ENCODE results near the gene INSYN2B. TPM values are rescaled to one million over a fixed set of nuclear protein-coding genes. Genes with fewer than 3 reads are reported as not detected.

Gene INSYN2B
- total RNA-seq, 1 experiment from 2014 or later: not detected

DNA sequence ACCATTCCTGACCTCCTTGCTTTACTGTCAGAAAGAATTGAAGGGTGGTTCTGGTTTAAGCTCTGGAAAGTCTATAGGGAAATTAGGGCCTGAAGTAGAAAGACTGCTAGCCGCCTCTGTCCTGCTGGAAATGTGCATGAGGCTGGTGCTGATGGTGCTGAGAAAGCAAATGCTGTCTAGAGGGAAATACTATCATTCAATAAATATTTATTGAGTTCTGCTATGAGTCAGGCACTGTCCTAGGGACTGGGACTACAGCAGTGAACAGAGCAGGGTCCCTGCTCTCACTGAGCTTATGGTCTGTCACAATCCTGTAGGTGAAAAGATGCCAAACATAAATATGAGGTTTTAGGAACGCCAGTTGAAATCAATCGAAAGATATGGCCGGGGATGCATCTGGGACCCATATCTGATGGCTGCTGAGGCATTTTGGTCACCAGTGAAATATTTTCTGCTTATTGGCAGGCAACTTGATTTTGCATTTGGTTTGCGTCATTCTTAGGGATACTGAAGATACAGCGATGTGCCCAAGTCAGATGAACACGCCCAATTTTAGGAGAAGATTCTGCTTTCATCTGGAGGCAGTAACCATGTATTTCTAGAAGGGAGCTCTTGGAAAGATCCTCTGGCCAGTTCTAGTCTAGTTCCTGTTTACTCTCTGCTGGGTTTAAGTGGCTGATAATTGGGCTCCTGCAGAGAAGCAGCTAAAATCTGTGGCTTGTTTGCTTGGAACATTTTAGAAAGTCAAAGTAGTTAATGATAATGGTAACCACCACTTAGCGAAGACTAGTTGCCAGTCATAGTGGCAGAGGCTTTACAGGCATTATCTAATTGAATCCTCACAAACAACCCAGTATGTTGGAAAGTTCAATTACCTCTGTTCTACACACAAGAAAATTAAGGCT is 73.3 kb downstream of the INSYN2B start:
- in situ Hi-C loops (cut with HindIII; ENCODE audit: low sequenced_read_pairs): no loop called here
- no peak for DNase-seq (ENCODE audit: low spot score)

DNA sequence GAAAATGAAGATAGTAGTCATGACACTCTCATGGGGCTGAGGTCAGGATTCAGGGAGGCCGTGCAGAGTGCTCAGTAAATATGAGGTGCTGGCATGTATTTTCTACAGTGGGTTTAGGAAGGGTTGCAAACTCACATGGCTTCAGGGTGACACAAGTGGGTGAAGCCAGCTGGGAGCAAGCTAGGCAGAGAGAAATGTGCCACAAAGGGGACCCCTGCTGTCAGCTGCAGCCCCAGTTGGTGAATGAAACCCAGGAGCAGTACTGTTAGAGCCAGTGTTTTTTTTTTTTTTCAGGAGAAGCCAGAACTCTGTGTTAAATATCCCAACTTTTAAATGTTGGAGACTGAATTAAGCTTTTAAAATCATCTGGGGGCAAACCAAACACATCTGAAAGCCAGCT is 75.3 kb downstream of the INSYN2B start:
- no peak for DNase-seq (ENCODE audit: low spot score)
- in situ Hi-C loops (cut with HindIII; ENCODE audit: low sequenced_read_pairs): no loop called here

DNA sequence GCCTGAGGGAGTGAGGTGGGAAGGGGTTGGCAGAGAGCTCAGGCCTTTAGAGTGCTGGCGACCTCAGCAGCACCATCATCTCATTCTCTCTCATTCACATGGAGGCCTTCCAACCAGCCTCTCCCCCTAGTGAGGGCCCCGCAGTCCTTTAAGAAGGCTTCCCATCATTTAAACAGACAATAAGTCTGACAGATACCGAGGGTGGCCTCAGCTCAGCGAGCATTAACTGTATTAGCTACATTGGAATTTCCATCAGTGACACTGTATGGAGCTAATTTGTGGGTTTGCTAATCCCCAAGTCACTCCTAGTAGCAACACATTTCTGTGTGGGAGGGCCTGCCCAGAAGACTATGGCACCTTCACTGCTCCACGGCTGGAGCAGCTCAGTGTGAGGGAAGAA is 75.8 kb downstream of the INSYN2B start:
- DNase-seq (ENCODE audit: low spot score): no peak
- in situ Hi-C loops (cut with HindIII; ENCODE audit: low sequenced_read_pairs): no loop called here

- no peak for DNase-seq (ENCODE audit: low spot score)
- in situ Hi-C loops (cut with HindIII; ENCODE audit: low sequenced_read_pairs): no loop called here
Measured at GRCh38 chr5:169904059-169904458, 76.2 kb downstream of the INSYN2B start.

DNA sequence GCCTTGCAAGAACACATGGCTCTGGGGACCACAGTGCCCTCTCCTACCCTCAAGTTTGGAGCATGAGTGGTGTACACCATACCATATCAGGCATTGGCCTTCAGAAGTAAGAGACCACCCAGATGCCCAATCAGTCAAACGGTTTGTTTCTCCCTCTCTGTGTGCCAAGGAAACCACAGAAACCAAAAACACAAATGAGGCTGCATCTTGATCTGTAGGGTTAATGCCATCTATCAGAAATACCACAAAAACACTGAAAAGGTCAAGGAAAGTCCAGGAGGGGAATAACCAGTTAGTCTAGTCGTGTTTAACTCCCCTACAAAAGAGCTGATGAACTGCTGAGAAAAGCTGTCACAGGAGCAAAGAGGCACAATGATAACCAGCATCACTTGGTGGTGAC is 78.4 kb downstream of the INSYN2B start:
- in situ Hi-C loops (cut with HindIII; ENCODE audit: low sequenced_read_pairs): no loop called here
- DNase-seq (ENCODE audit: low spot score): no peak

GRCh38 chr5:169897481-169897880 is 82.8 kb downstream of the INSYN2B start:
- no peak for DNase-seq (ENCODE audit: low spot score)
- in situ Hi-C loops (cut with HindIII; ENCODE audit: low sequenced_read_pairs): no loop called here

GRCh38 chr5:169895926-169896325 is 84.4 kb downstream of the INSYN2B start:
- peak; percentile 35 for DNase-seq (ENCODE audit: low spot score)
- in situ Hi-C loops (cut with HindIII; ENCODE audit: low sequenced_read_pairs): no loop called here

DNA sequence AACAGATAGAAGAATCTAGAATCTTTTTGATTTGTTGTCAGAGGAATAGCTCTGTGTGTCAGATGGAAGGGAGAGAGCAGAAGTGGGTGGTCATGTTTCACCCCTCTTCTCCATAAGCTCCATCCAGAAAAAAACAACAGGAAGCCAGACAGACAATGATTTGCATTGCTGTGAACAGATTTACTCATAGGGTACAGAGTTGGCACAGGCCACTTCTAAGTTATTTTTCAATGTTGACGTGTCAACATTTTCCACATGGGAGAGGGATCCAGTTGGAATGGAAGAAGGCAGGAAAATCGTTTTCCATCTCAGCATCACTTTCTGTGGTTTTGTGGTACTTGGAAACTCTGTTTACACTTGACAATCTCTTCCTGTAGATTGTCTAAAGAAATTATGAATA is 86.7 kb downstream of the INSYN2B start:
- DNase-seq (ENCODE audit: low spot score): no peak

GRCh38 chr5:169893010-169893409 is 87.3 kb downstream of the INSYN2B start:
- in situ Hi-C loops (cut with HindIII; ENCODE audit: low sequenced_read_pairs): no loop called here
- no peak for DNase-seq (ENCODE audit: low spot score)

More for the DNA sequence above, 86.7 kb downstream of the INSYN2B start:
- in situ Hi-C loops (cut with HindIII; ENCODE audit: low sequenced_read_pairs): no loop called here

DNA sequence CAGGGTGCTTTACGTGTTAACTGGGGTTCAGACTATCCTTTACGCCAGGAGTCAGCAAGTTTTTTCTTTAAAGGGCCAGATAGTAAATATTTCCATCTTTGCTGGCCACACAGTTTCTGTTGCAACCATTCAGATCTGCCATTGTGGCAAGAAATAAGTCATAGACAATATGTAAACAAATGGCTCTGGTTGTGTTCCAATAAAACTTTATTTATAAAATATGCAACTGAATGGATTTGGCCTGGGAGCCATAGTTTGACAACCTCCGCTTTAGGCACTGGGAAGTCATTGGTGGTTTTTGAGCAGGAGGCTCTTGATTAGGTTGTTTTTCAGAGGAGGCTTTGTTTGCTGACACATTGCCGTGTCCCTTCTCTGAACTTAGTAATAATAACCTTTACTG is 90.7 kb downstream of the INSYN2B start:
- in situ Hi-C loops (cut with HindIII; ENCODE audit: low sequenced_read_pairs): no loop called here
- no peak for DNase-seq (ENCODE audit: low spot score)

- DNase-seq (ENCODE audit: low spot score): no peak
- in situ Hi-C loops (cut with HindIII; ENCODE audit: low sequenced_read_pairs): no loop called here
Measured at GRCh38 chr5:169886677-169887076, 93.6 kb downstream of the INSYN2B start.

GRCh38 chr5:169886033-169886432 is 94.3 kb downstream of the INSYN2B start:
- no peak for DNase-seq (ENCODE audit: low spot score)
- in situ Hi-C loops (cut with HindIII; ENCODE audit: low sequenced_read_pairs): no loop called here

DNA sequence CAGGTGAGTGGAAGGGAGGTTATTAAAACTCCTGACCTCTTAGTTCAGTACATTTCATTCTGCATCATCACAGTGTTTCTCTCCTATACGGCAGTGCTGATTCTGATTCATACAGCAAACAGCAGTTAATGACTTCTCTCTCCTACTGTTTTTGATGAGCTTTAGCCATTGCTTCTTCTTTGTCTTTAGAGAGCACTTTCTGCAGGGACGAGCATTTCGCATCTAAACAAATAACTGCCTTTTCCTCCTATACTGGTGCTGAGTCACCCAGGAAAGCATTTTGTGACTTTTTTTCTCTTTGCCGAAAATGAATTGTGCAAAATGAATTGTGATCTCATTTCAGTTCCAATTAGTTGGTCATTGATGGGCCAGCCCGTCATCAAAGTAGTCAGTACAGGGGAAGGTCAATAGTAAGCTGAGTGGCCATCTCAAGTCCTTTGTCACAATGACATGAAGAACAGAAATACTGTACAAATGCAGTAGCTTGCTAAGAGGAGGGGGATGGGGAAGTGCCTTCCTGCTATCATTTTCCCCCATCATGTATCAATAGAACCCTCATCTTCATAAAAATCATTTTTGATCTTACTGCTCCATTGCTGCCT is 98.5 kb downstream of the INSYN2B start:
- in situ Hi-C loops (cut with HindIII; ENCODE audit: low sequenced_read_pairs): no loop called here
- no peak for DNase-seq (ENCODE audit: low spot score)

- in situ Hi-C loops (cut with HindIII; ENCODE audit: low sequenced_read_pairs): no loop called here
Measured at GRCh38 chr5:169880785-169881184, 99.5 kb downstream of the INSYN2B start.

GRCh38 chr5:169880012-169880663 is 100.2 kb downstream of the INSYN2B start:
- in situ Hi-C loops (cut with HindIII; ENCODE audit: low sequenced_read_pairs): no loop called here
- no peak for DNase-seq (ENCODE audit: low spot score)

More at GRCh38 chr5:169880785-169881184, 99.5 kb downstream of the INSYN2B start:
- DNase-seq (ENCODE audit: low spot score): no peak

DNA sequence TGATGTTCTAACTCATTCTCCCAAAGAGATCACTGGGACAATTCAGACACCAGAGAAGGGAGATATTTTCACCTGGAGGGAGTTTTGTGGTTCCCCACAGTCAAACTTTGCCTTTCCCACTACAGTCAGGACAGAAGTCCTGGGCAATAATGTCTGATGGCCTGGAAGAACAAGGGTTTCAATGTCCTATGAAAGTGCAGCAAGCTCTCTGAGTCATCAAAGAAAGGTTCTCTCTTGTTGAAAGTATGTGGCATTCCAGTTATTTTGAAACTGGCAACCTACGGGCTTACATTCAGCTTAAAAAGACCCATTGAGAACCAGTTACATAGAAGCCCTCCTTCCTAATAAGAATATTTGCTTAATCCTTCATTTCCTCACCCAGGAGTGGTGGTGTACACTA is 103.9 kb downstream of the INSYN2B start:
- DNase-seq (ENCODE audit: low spot score): no peak
- in situ Hi-C loops (cut with HindIII; ENCODE audit: low sequenced_read_pairs): no loop called here

DNA sequence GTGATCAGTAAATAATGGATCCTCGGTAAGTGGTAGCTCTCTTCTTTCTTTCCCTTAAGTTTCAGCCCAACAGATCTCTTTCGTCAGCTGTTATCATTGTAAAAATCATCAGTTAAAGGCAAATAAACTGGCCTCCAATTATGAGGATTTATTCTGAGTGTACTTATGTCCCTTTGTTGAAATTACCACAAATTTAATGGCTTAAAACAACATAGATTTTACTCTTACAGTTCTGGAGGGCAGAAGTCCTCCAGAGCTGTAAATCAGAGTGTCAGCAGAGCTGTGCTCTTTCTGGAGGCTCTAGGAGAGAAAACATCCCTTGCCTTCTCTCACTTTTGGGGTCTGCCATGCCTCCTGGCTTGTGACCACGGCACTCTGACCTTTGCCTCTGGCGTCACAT is 104.6 kb downstream of the INSYN2B start:
- in situ Hi-C loops (cut with HindIII; ENCODE audit: low sequenced_read_pairs): no loop called here
- DNase-seq (ENCODE audit: low spot score): no peak

DNA sequence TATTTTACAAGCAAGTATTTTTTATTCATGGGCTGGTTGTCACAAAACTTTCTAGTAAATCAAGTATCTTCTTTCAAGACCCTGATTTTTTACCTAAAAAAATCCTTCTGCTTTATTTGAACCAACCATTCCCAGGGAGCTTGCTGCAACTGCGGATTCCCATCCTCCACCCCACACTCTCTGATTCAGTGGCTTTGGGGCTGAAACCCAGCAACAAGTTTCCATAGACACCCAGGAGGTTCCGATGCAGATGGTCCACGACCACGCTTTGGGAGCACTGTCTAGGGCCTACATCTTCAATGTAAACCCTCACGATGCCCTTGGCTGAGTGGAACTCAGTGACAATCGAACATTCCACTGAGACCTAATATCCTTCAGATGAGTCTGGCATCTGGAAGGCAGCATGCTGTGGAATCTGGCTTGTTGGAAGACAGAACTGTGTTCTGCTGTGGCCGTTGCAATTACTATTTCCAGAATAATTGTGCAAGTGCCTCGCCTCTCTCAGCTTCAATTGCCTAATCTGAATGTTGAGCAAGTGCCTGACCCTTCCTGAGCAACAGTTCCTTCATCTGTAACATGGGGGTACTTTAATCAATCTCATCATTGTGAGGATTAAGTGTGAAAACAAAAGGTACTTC is 105.1 kb downstream of the INSYN2B start:
- DNase-seq (ENCODE audit: low spot score): no peak
- in situ Hi-C loops (cut with HindIII; ENCODE audit: low sequenced_read_pairs): no loop called here

GRCh38 chr5:169874621-169875020 is 105.7 kb downstream of the INSYN2B start:
- DNase-seq (ENCODE audit: low spot score): no peak
- in situ Hi-C loops (cut with HindIII; ENCODE audit: low sequenced_read_pairs): no loop called here

GRCh38 chr5:169873642-169874041 is 106.7 kb downstream of the INSYN2B start:
- DNase-seq (ENCODE audit: low spot score): no peak
- in situ Hi-C loops (cut with HindIII; ENCODE audit: low sequenced_read_pairs): no loop called here
